Measurements from ENCODE around the gene DEDD.

Gene DEDD

DNA sequence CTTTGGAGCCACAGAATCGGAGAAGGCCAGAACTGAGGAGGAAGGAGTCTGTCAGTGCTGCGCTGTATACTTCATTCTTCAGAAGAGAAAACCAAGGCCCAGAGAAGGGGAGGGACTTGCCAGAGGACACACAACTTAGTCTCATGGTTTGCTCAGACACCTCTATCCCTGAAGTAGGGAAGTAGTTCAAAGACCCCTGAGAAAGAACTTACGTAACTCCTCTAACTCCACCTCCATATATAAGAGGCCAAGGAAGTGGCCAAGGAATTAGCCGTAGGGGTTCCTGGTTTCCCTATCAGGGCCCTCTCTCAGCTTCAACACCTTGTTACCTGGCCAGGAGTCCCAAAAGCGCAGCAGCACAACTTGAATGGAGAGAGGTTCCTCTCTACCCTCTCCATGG, 42.5 kb downstream of the DEDD start:
- no peaks in the 10 kb centered on the region for H3K36me3 ChIP-seq (replicated peaks)
- TF ChIP-seq, protein P1, sequence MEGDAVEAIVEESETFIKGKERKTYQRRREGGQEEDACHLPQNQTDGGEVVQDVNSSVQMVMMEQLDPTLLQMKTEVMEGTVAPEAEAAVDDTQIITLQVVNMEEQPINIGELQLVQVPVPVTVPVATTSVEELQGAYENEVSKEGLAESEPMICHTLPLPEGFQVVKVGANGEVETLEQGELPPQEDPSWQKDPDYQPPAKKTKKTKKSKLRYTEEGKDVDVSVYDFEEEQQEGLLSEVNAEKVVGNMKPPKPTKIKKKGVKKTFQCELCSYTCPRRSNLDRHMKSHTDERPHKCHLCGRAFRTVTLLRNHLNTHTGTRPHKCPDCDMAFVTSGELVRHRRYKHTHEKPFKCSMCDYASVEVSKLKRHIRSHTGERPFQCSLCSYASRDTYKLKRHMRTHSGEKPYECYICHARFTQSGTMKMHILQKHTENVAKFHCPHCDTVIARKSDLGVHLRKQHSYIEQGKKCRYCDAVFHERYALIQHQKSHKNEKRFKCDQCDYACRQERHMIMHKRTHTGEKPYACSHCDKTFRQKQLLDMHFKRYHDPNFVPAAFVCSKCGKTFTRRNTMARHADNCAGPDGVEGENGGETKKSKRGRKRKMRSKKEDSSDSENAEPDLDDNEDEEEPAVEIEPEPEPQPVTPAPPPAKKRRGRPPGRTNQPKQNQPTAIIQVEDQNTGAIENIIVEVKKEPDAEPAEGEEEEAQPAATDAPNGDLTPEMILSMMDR (IDR thresholded peaks at IDR 0.05; ENCODE audit: low read depth, low read length, missing control alignments), result no peak
- no peak for DNase-seq
- no peaks in the 10 kb centered on the region for H3K27me3 ChIP-seq (replicated peaks)
- in situ Hi-C loops (cut with HindIII; ENCODE audit: low pct_ligation_motif_present, low sequenced_read_pairs), result no loop called here
- H3K27ac ChIP-seq, result no peak overlapping the region
- no peak overlapping the region for H3K4me3 ChIP-seq (ENCODE audit: low read depth, low read length)

DNA sequence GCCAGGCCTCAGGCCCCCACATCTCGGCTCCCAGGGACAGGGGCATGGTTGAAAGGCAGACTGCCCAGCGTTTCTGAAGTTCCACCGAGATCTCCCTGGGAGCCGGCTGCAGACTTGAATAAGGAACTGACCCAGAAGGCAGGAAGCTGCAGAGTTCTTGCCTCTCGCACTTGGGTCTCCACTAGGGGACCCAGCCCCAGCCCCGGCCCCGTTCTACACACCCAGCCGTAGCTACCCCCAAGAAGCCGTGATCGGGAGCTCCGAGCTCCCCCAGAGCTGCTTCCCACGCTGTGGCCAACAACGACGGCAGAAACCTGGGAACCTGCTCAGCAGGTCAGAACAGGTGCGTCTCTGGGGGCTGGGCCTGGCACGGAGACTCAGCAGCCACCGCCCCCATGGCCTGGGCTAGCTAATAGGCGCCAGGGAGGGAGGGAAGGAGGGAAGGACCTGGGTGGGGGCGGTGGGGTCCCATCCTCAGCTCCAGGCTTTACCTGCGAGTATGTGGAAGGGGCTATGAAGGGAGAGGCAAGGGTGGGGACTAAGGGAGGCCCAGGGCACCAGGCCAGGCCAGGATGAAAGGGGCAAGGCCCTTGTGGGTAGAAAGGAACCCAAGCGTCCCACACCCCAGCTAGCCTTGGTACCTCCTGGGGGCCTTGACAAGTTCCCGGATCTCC, 43.1 kb downstream of the DEDD start, which contains the start of gene NECTIN4:
NECTIN4 (minus strand) TSS at position 308 of the 674 bp plus-strand sequence; CDS start at position 46, 262 bp downstream.
- H3K27me3 ChIP-seq (replicated peaks), result no peaks in the 10 kb centered on the region
- in situ Hi-C loops (cut with HindIII; ENCODE audit: low pct_ligation_motif_present, low sequenced_read_pairs), result no loop called here
- H3K27ac ChIP-seq, result no peak within 1 kb of the TSS
- no peak for DNase-seq
- H3K4me3 ChIP-seq (ENCODE audit: low read depth, low read length), result no peak within 1 kb of the TSS
- no peaks in the 10 kb centered on the region for H3K36me3 ChIP-seq (replicated peaks)
- TF ChIP-seq, protein P1 (IDR thresholded peaks at IDR 0.05; ENCODE audit: low read depth, low read length, missing control alignments), result no peak

DNA sequence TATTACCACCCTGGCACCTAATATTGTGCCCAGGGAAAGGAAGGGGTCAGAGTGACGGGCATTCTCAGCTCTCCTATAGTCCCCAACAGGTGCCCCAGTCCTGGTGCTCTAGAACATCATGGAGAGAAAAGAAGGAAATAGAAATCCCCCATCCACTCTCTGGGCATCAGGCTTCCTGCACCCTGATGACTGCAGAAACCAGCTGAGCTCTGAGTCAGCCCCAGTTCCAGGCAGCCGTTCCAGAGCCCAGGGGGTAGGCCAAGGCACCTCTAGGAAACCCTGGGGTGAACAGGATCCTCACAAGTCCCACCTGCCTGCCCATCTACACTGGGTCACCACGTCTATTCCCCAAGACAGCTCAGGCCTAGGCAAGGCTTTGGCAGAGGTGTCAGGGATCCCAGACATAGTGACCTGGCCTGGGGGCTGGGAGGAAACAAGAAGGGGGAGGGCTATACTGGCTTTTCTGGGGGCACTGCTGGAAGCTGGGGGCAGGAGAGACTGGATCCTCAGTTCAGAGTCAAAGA, 43.8 kb downstream of the DEDD start:
- in situ Hi-C loops (cut with HindIII; ENCODE audit: low pct_ligation_motif_present, low sequenced_read_pairs), result no loop called here
- H3K27ac ChIP-seq, result no peak overlapping the region
- TF ChIP-seq, protein P1 (IDR thresholded peaks at IDR 0.05; ENCODE audit: low read depth, low read length, missing control alignments), result no peak
- DNase-seq, result peak; percentile 35
- H3K27me3 ChIP-seq (replicated peaks), result no peaks in the 10 kb centered on the region
- H3K4me3 ChIP-seq (ENCODE audit: low read depth, low read length), result no peak overlapping the region
- H3K36me3 ChIP-seq (replicated peaks), result no peaks in the 10 kb centered on the region

DNA sequence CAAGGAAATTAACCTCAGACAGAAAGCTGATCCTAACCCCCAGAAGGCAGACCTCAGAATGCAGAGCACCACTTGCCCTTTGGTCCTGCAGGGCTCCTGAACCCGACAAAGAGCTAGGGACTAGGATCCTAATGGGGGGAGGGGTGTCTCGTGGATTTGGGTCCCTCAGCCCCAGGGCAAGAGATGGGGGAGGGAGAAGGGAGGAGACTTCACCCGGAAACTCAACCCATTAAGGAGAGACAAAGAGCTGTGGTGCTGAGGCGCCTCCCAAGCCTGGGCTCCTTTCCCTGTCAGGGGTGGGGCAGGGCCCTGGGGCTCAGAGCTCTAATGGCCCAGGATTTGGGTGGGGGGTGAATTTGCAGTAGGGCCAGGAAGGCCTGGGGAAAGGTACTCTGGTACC, 46.0 kb downstream of the DEDD start:
- no peaks in the 10 kb centered on the region for H3K36me3 ChIP-seq (replicated peaks)
- no peaks in the 10 kb centered on the region for H3K27me3 ChIP-seq (replicated peaks)
- no peak for DNase-seq
- in situ Hi-C loops (cut with HindIII; ENCODE audit: low pct_ligation_motif_present, low sequenced_read_pairs), result no loop called here
- TF ChIP-seq, protein P1 (IDR thresholded peaks at IDR 0.05; ENCODE audit: low read depth, low read length, missing control alignments), result no peak
- no peak overlapping the region for H3K27ac ChIP-seq
- H3K4me3 ChIP-seq (ENCODE audit: low read depth, low read length), result no peak overlapping the region

DNA sequence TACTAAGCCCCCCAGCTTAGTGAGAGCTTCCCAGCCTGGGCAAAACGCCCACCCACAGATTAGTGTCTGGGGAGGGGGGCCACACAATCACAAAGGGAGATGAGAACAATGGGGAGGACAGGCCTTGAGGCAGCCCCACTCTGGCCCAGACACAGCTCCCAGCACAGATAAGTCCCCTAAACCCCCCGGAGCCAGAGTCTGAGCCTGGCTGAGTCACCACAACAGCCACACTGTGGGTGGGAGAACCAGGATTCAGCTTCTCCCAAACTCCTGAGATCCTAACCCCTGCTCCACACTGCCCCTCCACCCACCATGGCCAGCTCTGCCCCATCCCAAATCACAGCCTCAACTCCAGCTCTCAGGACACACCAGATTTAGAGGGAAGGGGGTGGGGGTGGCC, 47.3 kb downstream of the DEDD start:
- TF ChIP-seq, protein P1 (IDR thresholded peaks at IDR 0.05; ENCODE audit: low read depth, low read length, missing control alignments), result no peak
- peak; percentile 40 for DNase-seq
- in situ Hi-C loops (cut with HindIII; ENCODE audit: low pct_ligation_motif_present, low sequenced_read_pairs), result no loop called here
- Histone ChIP-seq H3K27me3 (replicated peaks) (no peaks in the 10 kb centered on the region), H3K27ac (no peak overlapping the region), H3K36me3 (replicated peaks) (no peaks in the 10 kb centered on the region), H3K4me3 (ENCODE audit: low read depth, low read length) (no peak overlapping the region)

DNA sequence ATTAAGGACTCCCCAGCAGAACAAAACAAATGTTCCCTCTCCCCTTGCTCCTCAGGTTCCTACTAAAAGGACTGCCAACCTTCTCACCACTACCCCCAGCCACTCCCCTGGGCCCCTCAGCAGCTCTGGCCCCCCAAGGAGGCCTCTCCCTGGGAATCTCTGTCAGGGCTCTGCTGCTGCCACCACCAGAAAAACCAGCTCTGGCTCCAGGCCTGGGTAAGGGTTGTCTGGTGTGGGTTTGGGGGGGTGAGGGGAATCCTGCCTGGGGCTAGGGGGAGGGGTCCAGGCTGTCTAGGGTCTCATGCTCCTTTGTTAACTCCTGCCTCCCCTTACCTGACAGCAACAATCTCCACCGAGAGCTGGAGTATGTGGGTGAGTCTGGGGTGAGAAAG, 47.9 kb downstream of the DEDD start:
- in situ Hi-C loops (cut with HindIII; ENCODE audit: low pct_ligation_motif_present, low sequenced_read_pairs), result no loop called here
- H3K36me3 ChIP-seq (replicated peaks), result no peaks in the 10 kb centered on the region
- H3K27ac ChIP-seq, result no peak overlapping the region
- TF ChIP-seq, protein P1 (IDR thresholded peaks at IDR 0.05; ENCODE audit: low read depth, low read length, missing control alignments), result no peak
- no peak overlapping the region for H3K4me3 ChIP-seq (ENCODE audit: low read depth, low read length)
- no peaks in the 10 kb centered on the region for H3K27me3 ChIP-seq (replicated peaks)
- DNase-seq, result no peak
